Sigmoid colon (tissue), 7 donors: ENCODE measurements around the gene POU3F1. TPM values are rescaled to one million over a fixed set of nuclear protein-coding genes. Genes with fewer than 3 reads are reported as not detected.
"Not testable (repeated sequence)": the region's sequence is repeated elsewhere in the genome, so short reads cannot be mapped to it uniquely, and the experiment has no call there.

Source experiments
- DNase-seq: peaks from one replicate; pipeline ENCODE4 v3.0.0-alpha.2; 2019
- H3K27ac ChIP-seq, 4 donors: fragments of 200-600 bp; sonication (generic); one replicate each; pipeline ENCODE4 v1.5.1; 2016 to 2019; ENCODE audit warnings: mild to moderate bottlenecking in 1 of 4
- H3K27me3 ChIP-seq, 3 donors: fragments of 200-600 bp; sonication (generic); one replicate each; pipeline ENCODE4 v1.5.1; 2019; ENCODE audit warnings: mild to moderate bottlenecking in 1 of 3
- H3K36me3 ChIP-seq, 4 donors: fragments of 200-600 bp; sonication (generic); one replicate each; pipeline ENCODE4 v1.5.1; 2016 to 2019
- H3K4me1 ChIP-seq, 4 donors: fragments of 200-600 bp; sonication (generic); one replicate each; pipeline ENCODE4 v1.5.1; 2017 to 2019
- H3K4me3 ChIP-seq, 4 donors: fragments of 200-600 bp; sonication (generic); one replicate each; pipeline ENCODE4 v1.5.1; 2017 to 2019; ENCODE audit warnings: mild to moderate bottlenecking in 2 of 4, moderate library complexity in 1 of 4
- H3K9me3 ChIP-seq, 4 donors: fragments of 200-600 bp in 3 of 4; sonication (generic) in 3 of 4; one replicate each; pipeline versions ENCODE4 v1.5.1 to v1.6.1; 2013 to 2019
- CTCF ChIP-seq, 4 experiments: fragments of 450-650 bp in 3 of 4; fragments of 200-600 bp in 1 of 4; IDR thresholded peaks; one replicate each; pipeline ENCODE4 v1.5.1; 2016 to 2019; ENCODE audit warnings: antibody characterized with exemption in 4 of 4, mild to moderate bottlenecking in 3 of 4, moderate library complexity in 2 of 4
- EP300 ChIP-seq, 4 donors: sonication (generic); formaldehyde crosslinking; IDR thresholded peaks; one replicate each; pipeline ENCODE4 v1.6.1; 2017; ENCODE audit warnings: antibody characterized with exemption in 4 of 4
- POLR2A ChIP-seq, 2 donors: fragments of 450-650 bp; IDR thresholded peaks; one replicate each; pipeline ENCODE4 v1.6.1; 2016; ENCODE audit warnings: antibody characterized with exemption in 2 of 2, mild to moderate bottlenecking in 2 of 2, moderate library complexity in 2 of 2
- POLR2AphosphoS5 ChIP-seq, 4 donors: sonication (generic); formaldehyde crosslinking; IDR thresholded peaks; one replicate each; pipeline ENCODE4 v1.6.1; 2017; ENCODE audit warnings: antibody characterized with exemption in 4 of 4
- WGBS, 2 donors: extraction: QIAGEN DNeasy Blood & Tissue Kit; methylation state at CpG; one replicate each; pipeline ENCODE4 v1.1.7; 2013; 5-methylcytosine and 5-hydroxymethylcytosine counted together
- intact Hi-C: fragments of 100-400 bp; cut with DNase I; formaldehyde crosslinking; loops from one replicate; pipeline ENCODE4 v1.15.1; 2023
- polyA plus RNA-seq, 3 donors: library from polyadenylated mRNA; stranded (reverse); fragments of 200-250 nt; gene quantifications; one replicate each; pipeline ENCODE4 v1.2.3, GENCODE V29; 2013
- total RNA-seq, 4 donors: library from RNA; depleted of rRNA; stranded (reverse); fragments of >200 nt; gene quantifications; one replicate each; pipeline ENCODE4 v1.1.0, GENCODE V29; 2016
- donor health status: healthy with polysubstance abuse.
- donor health status: Bipolar disorder and iron deficiency.
- donor health status: healthy.

The POU3F1 gene
- total and polyA plus RNA-seq, 7 donors: 0.09 TPM; not detected in 6

GRCh38 chr1:38037221-38037939, 9.2 kb downstream of the POU3F1 start:
- H3K4me1 ChIP-seq: no peaks in the 10 kb centered on the region
- WGBS, 2 donors: 58 to 72% methylated on average over 5 of the region's 5 CpGs
- H3K27ac ChIP-seq: no peak overlapping the region
- no peak overlapping the region for H3K4me3 ChIP-seq
- no peak for DNase-seq
- peaks cover 0 to 40% (median 20%) of the 10 kb centered on the region in 3 donors for H3K27me3 ChIP-seq
- TF ChIP-seq EP300 (IDR thresholded peaks at IDR 0.05) (no peak), POLR2AphosphoS5 (IDR thresholded peaks at IDR 0.05) (no peak), POLR2A (IDR thresholded peaks at IDR 0.05) (no peak), CTCF (IDR thresholded peaks at IDR 0.05) (no peak)
- no peaks in the 10 kb centered on the region for H3K36me3 ChIP-seq
- intact Hi-C loops: loop anchor here (10.0 kb wide), 1 partner anchor 797 kb away; no protein-coding TSS in a partner anchor
- no peaks in the 10 kb centered on the region for H3K9me3 ChIP-seq

- TF ChIP-seq EP300 (IDR thresholded peaks at IDR 0.05) (no peak), POLR2A (IDR thresholded peaks at IDR 0.05) (no peak), POLR2AphosphoS5 (IDR thresholded peaks at IDR 0.05) (no peak), CTCF (IDR thresholded peaks at IDR 0.05) (no peak)
- peaks cover 0 to 11% (median 9%) of the 10 kb centered on the region in 4 donors for H3K4me1 ChIP-seq
- DNase-seq: no peak
- intact Hi-C loops: loop anchor here (10.0 kb wide), 1 partner anchor 800 kb away; no protein-coding TSS in a partner anchor
- no peak overlapping the region for H3K27ac ChIP-seq
- no peaks in the 10 kb centered on the region for H3K36me3 ChIP-seq
- WGBS, 2 donors: 93 to 95% methylated on average over 13 of the region's 13 CpGs
- H3K4me3 ChIP-seq: no peak overlapping the region
- no peaks in the 10 kb centered on the region for H3K9me3 ChIP-seq
- peaks cover 0 to 15% (median 0%) of the 10 kb centered on the region in 3 donors for H3K27me3 ChIP-seq
Measured at GRCh38 chr1:38034871-38035270, 11.7 kb downstream of the POU3F1 start.

- intact Hi-C loops: loop anchor here (10.0 kb wide), 1 partner anchor 802 kb away; no protein-coding TSS in a partner anchor
- peaks cover 0 to 28% (median 22%) of the 10 kb centered on the region in 4 donors for H3K4me1 ChIP-seq
- not testable (repeated sequence) for H3K4me3 ChIP-seq, H3K27ac ChIP-seq, H3K27me3 ChIP-seq, H3K36me3 ChIP-seq, H3K9me3 ChIP-seq, DNase-seq
- WGBS, 2 donors: 91 to 95% methylated on average over 2 of the region's 2 CpGs
Measured at GRCh38 chr1:38032992-38033391, 13.6 kb downstream of the POU3F1 start.

GRCh38 chr1:38031513-38031866, 15.1 kb downstream of the POU3F1 start:
- no peak for DNase-seq
- no peaks in the 10 kb centered on the region for H3K9me3 ChIP-seq
- H3K27me3 ChIP-seq: no peaks in the 10 kb centered on the region
- intact Hi-C loops: loop anchor here (10.0 kb wide), 1 partner anchor 803 kb away; no protein-coding TSS in a partner anchor
- 27 to 58% methylated on average over 4 of the region's 4 CpGs for WGBS, 2 donors
- no peak overlapping the region for H3K4me3 ChIP-seq
- H3K27ac ChIP-seq: no peak overlapping the region
- peaks cover 0 to 6% (median under 1%) of the 10 kb centered on the region in 4 donors for H3K36me3 ChIP-seq
- H3K4me1 ChIP-seq: peaks cover 0 to 28% (median 22%) of the 10 kb centered on the region in 4 donors
- TF ChIP-seq POLR2AphosphoS5 (IDR thresholded peaks at IDR 0.05) (no peak), EP300 (IDR thresholded peaks at IDR 0.05) (no peak), POLR2A (IDR thresholded peaks at IDR 0.05) (no peak), CTCF (IDR thresholded peaks at IDR 0.05) (no peak)

GRCh38 chr1:38030596-38031512, 15.7 kb downstream of the POU3F1 start:
- TF ChIP-seq POLR2A (IDR thresholded peaks at IDR 0.05) (no peak), EP300 (IDR thresholded peaks at IDR 0.05) (no peak), POLR2AphosphoS5 (IDR thresholded peaks at IDR 0.05) (no peak), CTCF (IDR thresholded peaks at IDR 0.05) (no peak)
- Histone ChIP-seq H3K27me3 (no peaks in the 10 kb centered on the region), H3K4me1 (peaks cover 0 to 28% (median 22%) of the 10 kb centered on the region in 4 donors), H3K4me3 (no peak overlapping the region), H3K36me3 (peaks cover 2 to 10% (median 7%) of the 10 kb centered on the region in 4 donors), H3K27ac (no peak overlapping the region), H3K9me3 (no peaks in the 10 kb centered on the region)
- DNase-seq: no peak
- intact Hi-C loops: loop anchor here (10.0 kb wide), 1 partner anchor 804 kb away; no protein-coding TSS in a partner anchor
- 80 to 81% methylated on average over 17 of the region's 17 CpGs for WGBS, 2 donors
